Right lobe of liver (tissue), 6 donors: ENCODE results near the gene TRAFD1. TPM values are rescaled to one million over a fixed set of nuclear protein-coding genes. Genes with fewer than 3 reads are reported as not detected.

Experiments
- ATAC-seq, 4 donors: fragments of 200-7000 bp; cut with Tn5 transposase; one replicate each; pipeline ENCODE4 v1.9.1; 2020; ENCODE audit warnings: mild to moderate bottlenecking in 4 of 4, moderate library complexity in 4 of 4
- DNase-seq, 3 donors: peaks; one replicate each; pipeline ENCODE4 v3.0.0-alpha.2; 2020
- H3K27ac ChIP-seq, 3 donors: fragments of 200-600 bp; one replicate each; pipeline ENCODE4 v1.8.0; 2022
- H3K27me3 ChIP-seq, 2 donors: fragments of 200-600 bp; one replicate each; pipeline ENCODE4 v1.8.0; 2022
- H3K36me3 ChIP-seq, 4 donors: fragments of 200-600 bp; sonication (generic) in 1 of 4; one replicate each; pipeline versions ENCODE4 v1.5.1 to v1.8.0; 2017 to 2022; ENCODE audit warnings: control low read depth in 1 of 4
- H3K4me1 ChIP-seq, 4 donors: fragments of 200-600 bp; sonication (generic) in 1 of 4; one replicate each; pipeline versions ENCODE4 v1.5.1 to v1.8.0; 2017 to 2022; ENCODE audit warnings: control low read depth in 1 of 4
- H3K4me3 ChIP-seq, 3 donors: fragments of 200-600 bp; one replicate each; pipeline ENCODE4 v1.8.0; 2022
- H3K9me3 ChIP-seq, 4 donors: fragments of 200-600 bp; sonication (generic) in 1 of 4; one replicate each; pipeline versions ENCODE4 v1.5.1 to v1.8.0; 2017 to 2022; ENCODE audit warnings: control low read depth in 1 of 4
- POLR2A ChIP-seq: fragments of 450-650 bp; IDR thresholded peaks from one replicate; pipeline ENCODE4 v1.6.1; 2017; ENCODE audit warnings: antibody characterized with exemption, mild to moderate bottlenecking
- WGBS: methylation state at CpG from one replicate; pipeline ENCODE4 v1.1.6; 2018; ENCODE audit warnings: low coverage, low lambda C conversion rate; ENCODE audit not compliant: insufficient coverage; ENCODE audit errors: missing lambda C conversion rate; 5-methylcytosine and 5-hydroxymethylcytosine counted together
- intact Hi-C, 2 donors: fragments of 100-400 bp; cut with DNase I; formaldehyde crosslinking; loops; one replicate each; pipeline versions ENCODE4 v1.11.2 to v1.14.1; 2022
- microRNA-seq, 2 donors: library from miRNA; unstranded; fragments of <30 nt; microRNA quantifications; one replicate each; pipeline ENCODE4, GENCODE V29; 2019 to 2020
- small RNA-seq, 2 experiments: library from RNA; depleted of rRNA; stranded (forward); fragments of <200 nt; gene quantifications; one replicate each; pipeline ENCODE3, GENCODE V24; 2016
- total RNA-seq, 6 experiments: library from RNA; depleted of rRNA in 2 of 6; stranded (reverse); fragments of >200 nt in 2 of 6; fragmentation: NEBNext Ultra II Directional in 3 of 6; extraction: Animal tissue kit (Norgen Biotek cat#: 25700) in 3 of 6; gene quantifications; one replicate each; pipeline versions ENCODE4 v1.1.0 to v1.2.4, GENCODE V29; 2016 to 2023
- TF ChIP-seq, protein P1 (sequence below), 4 donors: fragments of 200-600 bp in 3 of 4; fragments of 450-650 bp in 1 of 4; IDR thresholded peaks; one replicate each; pipeline versions ENCODE4 v1.5.1 to v1.8.0; 2016 to 2022; ENCODE audit warnings: antibody characterized with exemption in 4 of 4, mild to moderate bottlenecking in 2 of 4
- donor health status: DM: no; HTN: yes; CAD: no.
- donor health status: DM: no; HTN: no; CAD: no.
- donor health status: DM: no; HTN: no; CAD: no.
- donor health status: DM: no; HTN: yes; CAD: no.
- donor health status: DM: no; HTN: yes; CAD: no.

The TRAFD1 gene
- total RNA-seq, 6 experiments from 2014 or later = 6.3 to 14.9 (median 10.3) TPM

DNA sequence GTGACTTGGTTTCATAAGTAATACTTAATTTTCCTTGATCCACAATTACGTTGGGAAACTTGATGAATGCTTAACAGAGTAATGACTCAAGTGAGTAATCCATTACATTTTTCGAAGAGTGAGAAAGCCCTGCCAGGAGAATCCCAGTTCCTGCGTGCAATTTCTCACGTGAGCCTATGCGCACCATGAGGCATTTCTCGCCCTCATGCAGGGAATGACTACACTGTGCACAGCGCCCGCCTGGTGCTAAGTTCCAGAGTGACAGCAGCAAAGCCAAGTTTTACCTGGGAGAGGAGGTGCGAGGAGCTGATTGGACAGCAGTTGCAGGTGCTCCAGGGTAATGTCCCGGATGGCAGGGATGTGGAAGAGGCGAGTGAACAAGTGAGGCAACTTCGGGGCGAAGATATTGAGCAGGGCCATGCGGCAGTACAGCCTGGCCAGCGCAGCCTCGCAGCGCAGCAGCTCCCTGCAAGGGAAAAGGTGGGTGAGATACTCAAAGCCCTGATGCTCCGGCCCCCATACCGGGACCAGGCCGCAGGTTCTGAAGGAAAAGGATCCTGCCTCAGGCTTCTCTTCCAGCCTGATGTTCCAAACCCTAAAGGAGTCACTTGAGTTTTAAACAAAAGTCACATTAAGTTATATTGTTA is 69.4 kb downstream of the TRAFD1 start:
- no peaks in the 10 kb centered on the region for H3K27me3 ChIP-seq
- DNase-seq (no peak), ATAC-seq (no peak)
- no peaks in the 10 kb centered on the region for H3K9me3 ChIP-seq
- H3K4me3 ChIP-seq = no peak overlapping the region
- TF ChIP-seq, protein P1, sequence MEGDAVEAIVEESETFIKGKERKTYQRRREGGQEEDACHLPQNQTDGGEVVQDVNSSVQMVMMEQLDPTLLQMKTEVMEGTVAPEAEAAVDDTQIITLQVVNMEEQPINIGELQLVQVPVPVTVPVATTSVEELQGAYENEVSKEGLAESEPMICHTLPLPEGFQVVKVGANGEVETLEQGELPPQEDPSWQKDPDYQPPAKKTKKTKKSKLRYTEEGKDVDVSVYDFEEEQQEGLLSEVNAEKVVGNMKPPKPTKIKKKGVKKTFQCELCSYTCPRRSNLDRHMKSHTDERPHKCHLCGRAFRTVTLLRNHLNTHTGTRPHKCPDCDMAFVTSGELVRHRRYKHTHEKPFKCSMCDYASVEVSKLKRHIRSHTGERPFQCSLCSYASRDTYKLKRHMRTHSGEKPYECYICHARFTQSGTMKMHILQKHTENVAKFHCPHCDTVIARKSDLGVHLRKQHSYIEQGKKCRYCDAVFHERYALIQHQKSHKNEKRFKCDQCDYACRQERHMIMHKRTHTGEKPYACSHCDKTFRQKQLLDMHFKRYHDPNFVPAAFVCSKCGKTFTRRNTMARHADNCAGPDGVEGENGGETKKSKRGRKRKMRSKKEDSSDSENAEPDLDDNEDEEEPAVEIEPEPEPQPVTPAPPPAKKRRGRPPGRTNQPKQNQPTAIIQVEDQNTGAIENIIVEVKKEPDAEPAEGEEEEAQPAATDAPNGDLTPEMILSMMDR (IDR thresholded peaks at IDR 0.05) = no peak
- no peak for TF ChIP-seq POLR2A
- H3K27ac ChIP-seq = no peak overlapping the region
- H3K36me3 ChIP-seq = peaks cover 0 to 45% (median under 1%) of the 10 kb centered on the region in 4 donors
- 93% methylated on average over 14 of the region's 20 CpGs for WGBS
- H3K4me1 ChIP-seq = peaks cover 0 to 3% (median 0%) of the 10 kb centered on the region in 4 donors
- intact Hi-C loops = loop anchor here (10.0 kb wide), 1 partner anchor 190 kb away; the partner anchor contains the start of gene HECTD4 (in 2 of the 2)

DNA sequence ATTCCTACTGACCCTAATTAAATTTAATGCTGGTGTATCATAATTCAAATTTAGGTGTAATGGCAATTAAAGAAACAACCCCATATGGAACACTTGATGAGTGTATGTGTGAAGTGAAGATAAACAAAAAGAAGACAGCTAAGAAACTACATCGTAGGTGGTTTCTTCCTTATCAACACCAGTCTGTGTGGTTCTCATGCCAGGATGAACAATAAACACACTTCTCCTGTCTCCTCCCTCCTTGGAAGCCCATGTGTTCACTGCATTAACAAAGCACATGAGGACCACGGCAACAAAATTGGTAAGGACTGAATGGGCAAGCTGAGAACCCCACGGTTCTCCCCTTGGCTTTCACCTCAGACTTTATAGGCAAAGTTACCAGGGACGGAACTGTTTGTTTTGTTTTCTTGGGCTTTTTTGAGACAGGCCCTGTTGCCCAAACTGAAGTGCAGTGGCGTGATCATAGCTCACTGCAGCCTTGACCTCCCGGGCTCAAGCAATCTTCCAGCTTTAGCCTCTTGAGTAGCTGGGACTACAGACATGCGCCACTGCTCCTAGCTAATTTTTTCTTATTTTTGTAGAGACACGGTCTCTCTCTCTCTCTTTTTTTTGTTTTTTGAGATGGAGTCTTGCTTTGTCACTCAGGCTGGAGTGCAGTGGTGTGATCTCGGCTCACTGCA is 71.0 kb downstream of the TRAFD1 start:
- 94% methylated on average over 9 of the region's 9 CpGs for WGBS
- H3K27me3 ChIP-seq = no peaks in the 10 kb centered on the region

DNA sequence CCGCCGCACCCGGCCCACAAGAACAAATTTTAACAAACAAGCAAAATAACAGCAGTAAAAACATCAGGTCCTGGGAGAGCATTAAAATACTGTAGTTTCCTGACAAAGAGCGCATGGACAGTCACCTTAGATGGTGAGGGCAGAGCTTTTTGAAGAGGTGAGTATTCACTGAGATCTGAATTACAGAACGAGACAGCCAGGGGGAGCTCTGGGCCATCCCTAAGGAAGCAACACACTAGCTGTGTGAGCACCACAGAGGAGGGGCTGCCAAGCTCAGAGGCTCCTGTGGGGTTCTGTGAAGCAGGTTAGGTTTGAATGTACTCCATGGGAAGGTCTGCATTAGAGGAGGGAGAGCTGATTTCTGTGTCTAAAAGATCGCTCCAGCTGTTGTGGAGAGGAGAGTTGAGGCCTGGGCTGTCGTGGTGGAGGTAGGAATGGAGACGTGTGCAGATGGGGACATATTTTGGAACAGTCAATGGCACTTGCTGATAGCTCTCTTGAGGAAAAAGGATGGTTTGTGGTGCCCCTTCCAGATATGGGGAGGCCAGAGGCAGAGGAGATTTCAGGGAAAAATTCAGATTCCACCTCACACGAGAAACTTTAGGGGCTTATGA is 72.9 kb downstream of the TRAFD1 start:
- intact Hi-C loops = loop anchor here (10.0 kb wide), 1 partner anchor 187 kb away; the partner anchor contains the start of gene HECTD4 (in 2 of the 2)
- no peak overlapping the region for H3K27ac ChIP-seq
- ATAC-seq (peak; percentile 94 to 98 (median 94)), DNase-seq (peak in 2 of 3 donors; percentile 57 to 71)
- H3K4me3 ChIP-seq = no peak overlapping the region
- no peaks in the 10 kb centered on the region for H3K9me3 ChIP-seq
- peaks cover 0 to 41% (median 5%) of the 10 kb centered on the region in 4 donors for H3K36me3 ChIP-seq
- H3K4me1 ChIP-seq = no peaks in the 10 kb centered on the region
- no peaks in the 10 kb centered on the region for H3K27me3 ChIP-seq
- WGBS = 77% methylated on average over 8 of the region's 9 CpGs
- no peak for TF ChIP-seq POLR2A
- TF ChIP-seq, protein P1 (IDR thresholded peaks at IDR 0.05) = peak; percentile 58 to 66 (median 64)

More for the DNA sequence above, 71.0 kb downstream of the TRAFD1 start:
- Histone ChIP-seq H3K9me3 (no peaks in the 10 kb centered on the region), H3K4me1 (peaks cover 0 to 3% (median 0%) of the 10 kb centered on the region in 4 donors), H3K4me3 (no peak overlapping the region), H3K27ac (no peak overlapping the region), H3K36me3 (peaks cover 0 to 51% (median 3%) of the 10 kb centered on the region in 4 donors)
- intact Hi-C loops = loop anchor here (10.0 kb wide), 1 partner anchor 188 kb away; the partner anchor contains the start of gene HECTD4 (in 2 of the 2)
- TF ChIP-seq, protein P1 (IDR thresholded peaks at IDR 0.05) = no peak
- TF ChIP-seq POLR2A = no peak
- ATAC-seq (no peak), DNase-seq (no peak)

DNA sequence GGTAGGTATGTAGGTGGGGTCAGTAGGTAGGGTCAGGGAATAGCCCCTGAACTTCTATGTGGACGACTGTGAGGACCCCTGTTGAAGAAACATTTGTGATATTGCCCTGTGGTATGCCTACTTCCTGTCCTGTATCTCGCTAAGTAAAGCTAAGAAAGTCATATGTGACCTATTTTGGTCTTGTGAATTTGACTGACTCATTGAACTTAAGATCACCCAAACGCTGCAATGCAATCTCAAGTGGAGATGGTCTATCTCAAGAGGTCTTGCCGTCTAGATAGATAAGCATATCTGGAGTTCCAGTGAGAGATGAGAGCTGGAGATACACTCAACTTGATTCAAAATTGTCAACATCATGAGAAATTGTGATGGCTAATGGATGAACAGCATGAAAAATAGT is 73.8 kb downstream of the TRAFD1 start:
- TF ChIP-seq POLR2A = no peak
- TF ChIP-seq, protein P1 (IDR thresholded peaks at IDR 0.05) = no peak
- ATAC-seq = no peak
- no peaks in the 10 kb centered on the region for H3K4me1 ChIP-seq
- H3K9me3 ChIP-seq = no peaks in the 10 kb centered on the region
- peaks cover 0 to 44% (median 7%) of the 10 kb centered on the region in 4 donors for H3K36me3 ChIP-seq
- intact Hi-C loops = loop anchor here (10.0 kb wide), 1 partner anchor 186 kb away; the partner anchor contains the start of gene HECTD4 (in 2 of the 2)
- no peak overlapping the region for H3K4me3 ChIP-seq
- no peaks in the 10 kb centered on the region for H3K27me3 ChIP-seq
- no peak for DNase-seq
- H3K27ac ChIP-seq = no peak overlapping the region
- WGBS = 63% methylated on average over 4 of the region's 4 CpGs

Small RNA genes lying within 50 kb of the gene (microRNA-seq; reads per million reads assigned to microRNA genes)
- gene MIR6861 = 0 to 0.29 reads per million in 2 donors

Small RNA genes lying within 50 kb of the gene (small RNA-seq; reads per million reads assigned to genes)
- gene RF00019 = 0 reads per million in 2 experiments

Other genes with a start within 250 kb of the TRAFD1 start
- 1 to 10 TPM; 3.6 to 8.9 (median 6.7) TPM for gene TMEM116, start 112.4 kb upstream of the TRAFD1 start, total RNA-seq
- gene ERP29, start 112.1 kb upstream of the TRAFD1 start, total RNA-seq = 100 to 1,000 TPM in 3 of 6 experiments, 10 to 100 TPM in 3; 41.7 to 124 (median 94.3) TPM
- gene NAA25, start 16.8 kb upstream of the TRAFD1 start, total RNA-seq = 10 to 100 TPM in 5 of 6 experiments, 1 to 10 TPM in 1; 9.7 to 11.8 (median 10.8) TPM